ENCODE results near the gene MAP1S.

GRCh38 chr19:17725422-17726078, 6.3 kb downstream of the MAP1S start:
- TF ChIP-seq CTCF (IDR thresholded peaks at IDR 0.05): peak; percentile 61
- TF ChIP-seq EZH2phosphoT487 (IDR thresholded peaks at IDR 0.05): no peak
